Activated T-cell treated with anti-CD3 and anti-CD28 coated beads, Interleukin-2, amount 50 U/mL, for 24 hours (primary cell): Measurements from ENCODE around the gene NR5A1.

Experiments
- DNase-seq: peaks from one replicate; pipeline ENCODE4 v3.0.0-alpha.2; 2020
- H3K27ac Mint-ChIP-seq: 2 replicates; pipeline ENCODE4 v1.8.0; 2020; ENCODE audit warnings: mild to moderate bottlenecking, mixed read lengths
- H3K27me3 Mint-ChIP-seq: 2 replicates; pipeline ENCODE4 v1.8.0; 2020; ENCODE audit warnings: mixed read lengths
- H3K36me3 Mint-ChIP-seq: 2 replicates; pipeline ENCODE4 v1.8.0; 2020; ENCODE audit warnings: low read depth, mixed read lengths
- H3K4me1 Mint-ChIP-seq: 2 replicates; pipeline ENCODE4 v1.8.0; 2020; ENCODE audit warnings: low read depth, mixed read lengths
- H3K4me3 Mint-ChIP-seq: 2 replicates; pipeline ENCODE4 v1.8.0; 2020; ENCODE audit warnings: mild to moderate bottlenecking, moderate library complexity, mixed read lengths
- H3K9me3 Mint-ChIP-seq: 2 replicates; pipeline ENCODE4 v1.8.0; 2020; ENCODE audit warnings: mixed read lengths

NR5A1 gene

GRCh38 chr9:124506931-124507879 is at the start of gene NR5A1:
Gene NR5A1, minus strand, starts transcription at chr9:124507399. Its CDS starts 4,004 bp downstream, at chr9:124503395.
- Mint-ChIP-seq H3K4me1 (peaks cover 8% of the 10 kb centered on the region), H3K9me3 (no peaks in the 10 kb centered on the region), H3K27ac (no peak within 1 kb of the TSS), H3K4me3 (no peak within 1 kb of the TSS), H3K36me3 (no peaks in the 10 kb centered on the region), H3K27me3 (peaks cover 35% of the 10 kb centered on the region)
- no peak for DNase-seq

GRCh38 chr9:124555043-124555442 is 47.8 kb upstream of the NR5A1 start:
- no peak for DNase-seq
- no peaks in the 10 kb centered on the region for H3K4me1 Mint-ChIP-seq
- no peaks in the 10 kb centered on the region for H3K36me3 Mint-ChIP-seq
- no peaks in the 10 kb centered on the region for H3K9me3 Mint-ChIP-seq
- H3K4me3 Mint-ChIP-seq, result no peak overlapping the region
- no peak overlapping the region for H3K27ac Mint-ChIP-seq
- peaks cover 2% of the 10 kb centered on the region for H3K27me3 Mint-ChIP-seq

- no peaks in the 10 kb centered on the region for H3K36me3 Mint-ChIP-seq
- no peak overlapping the region for H3K27ac Mint-ChIP-seq
- no peaks in the 10 kb centered on the region for H3K9me3 Mint-ChIP-seq
Measured at GRCh38 chr9:124553738-124554137, 46.5 kb upstream of the NR5A1 start.

GRCh38 chr9:124552273-124552605 is 45.0 kb upstream of the NR5A1 start:
- no peak overlapping the region for H3K4me3 Mint-ChIP-seq
- no peak for DNase-seq
- H3K4me1 Mint-ChIP-seq, result peaks cover 8% of the 10 kb centered on the region
- no peaks in the 10 kb centered on the region for H3K36me3 Mint-ChIP-seq
- peaks cover 5% of the 10 kb centered on the region for H3K27me3 Mint-ChIP-seq
- no peaks in the 10 kb centered on the region for H3K9me3 Mint-ChIP-seq
- H3K27ac Mint-ChIP-seq, result no peak overlapping the region

More at GRCh38 chr9:124553738-124554137, 46.5 kb upstream of the NR5A1 start:
- peaks cover 5% of the 10 kb centered on the region for H3K4me1 Mint-ChIP-seq
- H3K27me3 Mint-ChIP-seq, result peaks cover 2% of the 10 kb centered on the region
- no peak overlapping the region for H3K4me3 Mint-ChIP-seq
- no peak for DNase-seq

- H3K4me3 Mint-ChIP-seq, result no peak overlapping the region
- H3K36me3 Mint-ChIP-seq, result no peaks in the 10 kb centered on the region
- peaks cover 7% of the 10 kb centered on the region for H3K27me3 Mint-ChIP-seq
- DNase-seq, result peak; percentile 41
- H3K9me3 Mint-ChIP-seq, result no peaks in the 10 kb centered on the region
- peaks cover 8% of the 10 kb centered on the region for H3K4me1 Mint-ChIP-seq
- H3K27ac Mint-ChIP-seq, result no peak overlapping the region
Measured at GRCh38 chr9:124551472-124552272, 44.5 kb upstream of the NR5A1 start.

GRCh38 chr9:124550072-124550471 is 42.9 kb upstream of the NR5A1 start:
- no peaks in the 10 kb centered on the region for H3K9me3 Mint-ChIP-seq
- no peak overlapping the region for H3K4me3 Mint-ChIP-seq
- H3K4me1 Mint-ChIP-seq, result peaks cover 8% of the 10 kb centered on the region
- H3K27ac Mint-ChIP-seq, result no peak overlapping the region
- DNase-seq, result no peak
- peaks cover 5% of the 10 kb centered on the region for H3K27me3 Mint-ChIP-seq
- H3K36me3 Mint-ChIP-seq, result no peaks in the 10 kb centered on the region

GRCh38 chr9:124549016-124549415 is 41.8 kb upstream of the NR5A1 start:
- Mint-ChIP-seq H3K4me1 (peaks cover 8% of the 10 kb centered on the region), H3K4me3 (no peak overlapping the region), H3K27me3 (peaks cover 5% of the 10 kb centered on the region), H3K27ac (no peak overlapping the region), H3K36me3 (no peaks in the 10 kb centered on the region), H3K9me3 (no peaks in the 10 kb centered on the region)
- no peak for DNase-seq

- Mint-ChIP-seq H3K36me3 (no peaks in the 10 kb centered on the region), H3K27ac (no peak overlapping the region), H3K27me3 (peaks cover 13% of the 10 kb centered on the region), H3K4me3 (no peak overlapping the region), H3K9me3 (no peaks in the 10 kb centered on the region), H3K4me1 (peaks cover 8% of the 10 kb centered on the region)
- no peak for DNase-seq
Measured at GRCh38 chr9:124544535-124544934, 37.3 kb upstream of the NR5A1 start.

- Mint-ChIP-seq H3K27me3 (peaks cover 10% of the 10 kb centered on the region), H3K27ac (no peak overlapping the region), H3K4me1 (no peaks in the 10 kb centered on the region), H3K36me3 (no peaks in the 10 kb centered on the region), H3K9me3 (no peaks in the 10 kb centered on the region), H3K4me3 (no peak overlapping the region)
- DNase-seq, result no peak
Measured at GRCh38 chr9:124541824-124542223, 34.6 kb upstream of the NR5A1 start.

GRCh38 chr9:124537926-124538325 is 30.7 kb upstream of the NR5A1 start:
- DNase-seq, result no peak
- Mint-ChIP-seq H3K4me3 (no peak overlapping the region), H3K36me3 (no peaks in the 10 kb centered on the region), H3K27me3 (peaks cover 13% of the 10 kb centered on the region), H3K9me3 (no peaks in the 10 kb centered on the region), H3K27ac (no peak overlapping the region), H3K4me1 (no peaks in the 10 kb centered on the region)

GRCh38 chr9:124535846-124536245 is 28.6 kb upstream of the NR5A1 start:
- Mint-ChIP-seq H3K4me3 (no peak overlapping the region), H3K27ac (no peak overlapping the region), H3K36me3 (no peaks in the 10 kb centered on the region), H3K4me1 (no peaks in the 10 kb centered on the region), H3K27me3 (peaks cover 5% of the 10 kb centered on the region), H3K9me3 (no peaks in the 10 kb centered on the region)
- no peak for DNase-seq

GRCh38 chr9:124532897-124533296 is 25.7 kb upstream of the NR5A1 start:
- H3K9me3 Mint-ChIP-seq, result no peaks in the 10 kb centered on the region
- no peak overlapping the region for H3K27ac Mint-ChIP-seq
- H3K4me1 Mint-ChIP-seq, result no peaks in the 10 kb centered on the region
- H3K4me3 Mint-ChIP-seq, result no peak overlapping the region
- peaks cover 5% of the 10 kb centered on the region for H3K27me3 Mint-ChIP-seq
- DNase-seq, result no peak
- H3K36me3 Mint-ChIP-seq, result no peaks in the 10 kb centered on the region

GRCh38 chr9:124531115-124531514 is 23.9 kb upstream of the NR5A1 start:
- Mint-ChIP-seq H3K27me3 (peaks cover 5% of the 10 kb centered on the region), H3K4me3 (no peak overlapping the region), H3K4me1 (no peaks in the 10 kb centered on the region), H3K36me3 (no peaks in the 10 kb centered on the region), H3K27ac (no peak overlapping the region), H3K9me3 (no peaks in the 10 kb centered on the region)
- no peak for DNase-seq

- no peaks in the 10 kb centered on the region for H3K9me3 Mint-ChIP-seq
- H3K27me3 Mint-ChIP-seq, result no peaks in the 10 kb centered on the region
- H3K4me1 Mint-ChIP-seq, result no peaks in the 10 kb centered on the region
- no peak overlapping the region for H3K27ac Mint-ChIP-seq
- H3K36me3 Mint-ChIP-seq, result no peaks in the 10 kb centered on the region
- DNase-seq, result no peak
- H3K4me3 Mint-ChIP-seq, result no peak overlapping the region
Measured at GRCh38 chr9:124530246-124530645, 23.0 kb upstream of the NR5A1 start.

GRCh38 chr9:124527781-124528180 is 20.6 kb upstream of the NR5A1 start:
- no peaks in the 10 kb centered on the region for H3K9me3 Mint-ChIP-seq
- no peak for DNase-seq
- H3K4me1 Mint-ChIP-seq, result no peaks in the 10 kb centered on the region
- H3K36me3 Mint-ChIP-seq, result no peaks in the 10 kb centered on the region
- H3K27ac Mint-ChIP-seq, result no peak overlapping the region
- H3K4me3 Mint-ChIP-seq, result no peak overlapping the region
- no peaks in the 10 kb centered on the region for H3K27me3 Mint-ChIP-seq
